K562 (cell line): ENCODE measurements around the gene RBKS. TPM values are rescaled to one million over a fixed set of nuclear protein-coding genes. Genes with fewer than 3 reads are reported as not detected.

Experiments
- ATAC-seq: fragments of 200-7000 bp; cut with Tn5 transposase; 3 replicates; pipeline ENCODE4 v1.9.1; 2020; ENCODE audit warnings: moderate library complexity
- BruUV-seq: library from RNA; stranded (reverse); fragments of 400-500 nt; replicated peaks from 2 replicates; lab custom pipeline; 2021; lab: Mats Ljungman, UMichigan
- CTCF ChIA-PET: fragments of 300-600 bp; formaldehyde crosslinking; extraction: SDS; loops from one replicate; lab custom pipeline; 2021; ENCODE audit warnings: low intra/inter-chr PET ratio; lab: Yijun Ruan, JAX
- POLR2A ChIA-PET: fragments of 300-600, 350-650 bp; sonication (Branson Sonifier 250); formaldehyde crosslinking; extraction: SDS; loops from one replicate; lab custom pipeline; 2021; ENCODE audit warnings: antibody characterized with exemption, inconsistent platforms; lab: Yijun Ruan, JAX
- DNase-seq, 4 experiments: peaks; one replicate each; pipeline versions ENCODE4 v3.0.0 to v3.0.0-alpha.2; 2011 to 2018; ENCODE audit warnings: low spot score in 3 of 4, mixed read lengths in 3 of 4; ENCODE audit errors: extremely low read depth in 1 of 4
- FAIRE-seq: peaks from 2 replicates; lab custom pipeline; 2011; peaks lifted over from hg19 to GRCh38; lab: Jason Lieb, UNC
- H2AFZ ChIP-seq: 2 replicates; pipeline ENCODE4 v1.6.0; 2011; ENCODE audit warnings: low read depth, low read length, control low read depth, inconsistent platforms
- H3K27ac ChIP-seq: fragments of 200-600 bp; 3 replicates; pipeline ENCODE4 v1.8.0; 2011; ENCODE audit warnings: low read depth, mild to moderate bottlenecking, control low read depth, inconsistent platforms, low read length, moderate library complexity, mixed read lengths; ENCODE audit errors: extremely low read depth
- H3K27me3 ChIP-seq, 2 experiments: fragments of 300-600 bp in 1 of 2; 2 replicates in 1 of 2; 3 replicates in 1 of 2; pipeline versions ENCODE4 v1.6.0 to v1.8.0; 2011; ENCODE audit warnings: inconsistent platforms in 2 of 2, low read length in 2 of 2, mild to moderate bottlenecking in 1 of 2, mixed read lengths in 1 of 2, moderate library complexity in 1 of 2; ENCODE audit not compliant: control insufficient read depth in 2 of 2, insufficient read depth in 2 of 2
- H3K36me3 ChIP-seq: fragments of 300-600 bp; 3 replicates; pipeline ENCODE4 v1.8.0; 2011; ENCODE audit warnings: mild to moderate bottlenecking, low read length, inconsistent platforms; ENCODE audit not compliant: control insufficient read depth, insufficient read depth
- H3K4me1 ChIP-seq, 2 experiments: fragments of 200-600 bp in 1 of 2; replicated peaks in 1 of 2; 2 replicates in 1 of 2; 3 replicates in 1 of 2; pipeline versions ENCODE4 v1.5.1 to v1.8.0; 2011; ENCODE audit warnings: inconsistent platforms in 2 of 2, low read length in 2 of 2, mild to moderate bottlenecking in 1 of 2, mixed read lengths in 1 of 2, moderate library complexity in 1 of 2; ENCODE audit not compliant: control insufficient read depth in 2 of 2, insufficient read depth in 2 of 2
- H3K4me2 ChIP-seq: 2 replicates; pipeline ENCODE4 v1.6.1; 2011; ENCODE audit warnings: low read length, control low read depth, inconsistent platforms, mixed read lengths; ENCODE audit not compliant: insufficient read depth
- H3K4me3 ChIP-seq: fragments of 200-600 bp; sonication (generic), shearing (Covaris generic); 2 replicates; pipeline ENCODE4 v1.5.1; 2016; ENCODE audit warnings: control low read depth, inconsistent platforms
- H3K79me2 ChIP-seq: fragments of 200-600 bp; 3 replicates; pipeline ENCODE4 v1.8.0; 2011; ENCODE audit warnings: low read length, inconsistent platforms; ENCODE audit not compliant: control insufficient read depth, insufficient read depth
- H3K9ac ChIP-seq, 2 experiments: 2 replicates each; pipeline versions ENCODE4 v1.6.0 to v1.6.1; 2011; ENCODE audit warnings: low read depth in 2 of 2, low read length in 2 of 2, control low read depth in 1 of 2, inconsistent platforms in 1 of 2, mild to moderate bottlenecking in 1 of 2, mixed read lengths in 1 of 2; ENCODE audit not compliant: insufficient read depth in 1 of 2
- H3K9me1 ChIP-seq: one replicate; pipeline ENCODE4 v1.6.0; 2011; ENCODE audit warnings: inconsistent platforms, mild to moderate bottlenecking, low read length, moderate library complexity; ENCODE audit not compliant: control insufficient read depth, insufficient read depth
- H3K9me3 ChIP-seq: replicated peaks from 2 replicates; pipeline ENCODE4 v1.5.1; 2011; ENCODE audit warnings: low read depth, low read length, inconsistent platforms; ENCODE audit not compliant: control insufficient read depth, insufficient read depth
- H4K20me1 ChIP-seq: replicated peaks from 2 replicates; pipeline ENCODE4 v1.6.1; 2011; ENCODE audit warnings: low read length, inconsistent platforms, mixed read lengths; ENCODE audit not compliant: control insufficient read depth, insufficient read depth
- CTBP1 ChIP-seq: fragments of 450-650 bp; IDR thresholded peaks from 2 replicates; pipeline ENCODE4 v1.6.1; 2016; ENCODE audit warnings: borderline replicate concordance
- ERF ChIP-seq: fragments of 450-650 bp; formaldehyde crosslinking; IDR thresholded peaks from 2 replicates; pipeline ENCODE4 v1.4.0; 2020; ENCODE audit warnings: mild to moderate bottlenecking, mixed read lengths
- HMGN3 ChIP-seq: IDR thresholded peaks from 2 replicates; pipeline ENCODE4 v1.6.1; 2011; ENCODE audit warnings: borderline replicate concordance, low read depth, mild to moderate bottlenecking, mixed read lengths, low read length; ENCODE audit not compliant: insufficient read length; ENCODE audit errors: extremely low read depth
- KDM2B ChIP-seq: fragments of 250-450 bp; sonication (Bioruptor Pico); IDR thresholded peaks from 2 replicates; pipeline ENCODE4 v1.8.0; 2021; ENCODE audit warnings: mild to moderate bottlenecking, moderate library complexity
- NFIC ChIP-seq: fragments of 450-650 bp; IDR thresholded peaks from 2 replicates; pipeline ENCODE4 v1.6.1; 2017; ENCODE audit warnings: mild to moderate bottlenecking, inconsistent platforms
- NR3C1 ChIP-seq: sonication (generic); formaldehyde crosslinking; IDR thresholded peaks from 2 replicates; pipeline ENCODE4 v1.8.1; 2022; ENCODE audit warnings: missing genetic modification reagents
- RUNX1 ChIP-seq: sonication (generic); IDR thresholded peaks from 2 replicates; pipeline ENCODE4 v1.6.1; 2016; ENCODE audit warnings: antibody characterized with exemption, low read depth
- ZNF277 ChIP-seq: fragments of 250-450 bp; sonication (Bioruptor Pico); IDR thresholded peaks from 2 replicates; pipeline ENCODE4 v1.8.0; 2022; ENCODE audit warnings: inconsistent platforms, mild to moderate bottlenecking, moderate library complexity, borderline replicate concordance
- ZNF445 ChIP-seq: fragments of 250-450 bp; sonication (Bioruptor Pico); IDR thresholded peaks from 2 replicates; pipeline ENCODE4 v1.4.0; 2020; ENCODE audit warnings: low read depth, mild to moderate bottlenecking, moderate library complexity
- ZNF589 ChIP-seq: fragments of 200-800 bp; sonication (Bioruptor generic); IDR thresholded peaks from 2 replicates; pipeline ENCODE4 v1.6.1; 2016; ENCODE audit warnings: low read depth, missing genetic modification characterization, missing compliant biosample characterization
- WGBS: fragments of 100-300 bp; shearing (Covaris generic); methylation state at CpG from one replicate; pipeline ENCODE4 v1.1.6; 2016; ENCODE audit warnings: low coverage, mixed read lengths; ENCODE audit not compliant: insufficient coverage; ENCODE audit errors: missing lambda C conversion rate; 5-methylcytosine and 5-hydroxymethylcytosine counted together
- in situ Hi-C: fragments of 300-500 bp; cut with MboI; formaldehyde crosslinking; loops from 4 replicates; pipeline ENCODE4 v1.15.0; 2018; ENCODE audit warnings: inconsistent platforms, mixed read lengths
- intact Hi-C: fragments of 100-400 bp; cut with micrococcal nuclease; formaldehyde crosslinking; loops from 2 replicates; pipeline ENCODE4 v1.14.2; 2022
- polyA plus RNA-seq, 8 experiments: library from polyadenylated mRNA; depleted of rRNA in 4 of 8; stranded (reverse) in 5 of 8; unstranded in 3 of 8; fragments of >200 nt; fragmentation: Nextera tagmentation in 2 of 8; fragmentation: Illumina TruSeq in 1 of 8; extraction: Ambion mirVana in 2 of 8; extraction: Trizol in 1 of 8; gene quantifications; 2 replicates each; pipeline versions ENCODE4 v1.2.1 to v1.2.3, GENCODE V29; 2011 to 2014; ENCODE audit warnings: inconsistent platforms in 1 of 8, missing spikeins in 1 of 8
- total RNA-seq, 7 experiments: library from RNA; depleted of rRNA in 6 of 7; stranded (reverse); fragments of >200 nt in 6 of 7; fragmentation: Illumina TruSeq in 2 of 7; extraction: Trizol in 2 of 7; gene quantifications; 2 replicates each; pipeline versions ENCODE4 v1.2.1 to v1.2.3, GENCODE V29; 2011 to 2021; ENCODE audit warnings: low replicate concordance in 1 of 7

Gene RBKS
- total and polyA plus RNA-seq, 9 of the 15 experiments (the other 6 are each of a cell fraction or from before 2014, with no cell fraction given), result 0.06 to 0.39 (median 0.19) TPM

GRCh38 chr2:27795093-27795834, 94.9 kb downstream of the RBKS start:
- in situ Hi-C loops, result no loop called here
- Histone ChIP-seq H3K4me2 (no peak overlapping the region), H3K36me3 (no peaks in the 10 kb centered on the region), H3K9me3 (no peaks in the 10 kb centered on the region), H3K79me2 (no peaks in the 10 kb centered on the region), H3K9me1 (no peaks in the 10 kb centered on the region), H3K9ac (no peak overlapping the region)
- intact Hi-C loops, result no loop called here
- ChIA-PET CTCF (no interaction called here), POLR2A (no interaction called here)
- no peak for ATAC-seq
- no peak for TF ChIP-seq HMGN3
- TF ChIP-seq ZNF445, result no peak
- no peak for TF ChIP-seq NFIC
- TF ChIP-seq CTBP1, result no peak
- TF ChIP-seq RUNX1, result no peak
- TF ChIP-seq ZNF277 (CRISPR knock-in tag), result no peak
- TF ChIP-seq ERF (CRISPR knock-in tag), result no peak
- no peak for TF ChIP-seq ZNF589 (CRISPR knock-in tag)
- TF ChIP-seq NR3C1 (CRISPR knock-in tag), result no peak
- no peak for TF ChIP-seq KDM2B (CRISPR knock-in tag)
- TF ChIP-seq, all 486 proteins: peak for 0
- Histone ChIP-seq H3K4me3 (no peak overlapping the region), H2AFZ (no peak overlapping the region), H3K27me3 (peaks cover 17 to 31% of the 10 kb centered on the region in 2 experiments), H4K20me1 (no peaks in the 10 kb centered on the region; the same call in 1 of the 2 replicates), H3K4me1 (no peaks in the 10 kb centered on the region; a peak in 1 of 5 replicates), H3K27ac (no peak overlapping the region)
- 6% methylated on average over 8 of the region's 8 CpGs for WGBS
- FAIRE-seq (no peak), DNase-seq (no peak)
- no TSS peak for BruUV-seq
